Limb (tissue), 2 donors: ENCODE data around the gene MCF2L2.

Experiments used
- DNase-seq, 2 donors: peaks; one replicate each; pipeline ENCODE4 v3.0.0-alpha.2; 2016; ENCODE audit errors: extremely low spot score in 2 of 2

Gene MCF2L2

DNA sequence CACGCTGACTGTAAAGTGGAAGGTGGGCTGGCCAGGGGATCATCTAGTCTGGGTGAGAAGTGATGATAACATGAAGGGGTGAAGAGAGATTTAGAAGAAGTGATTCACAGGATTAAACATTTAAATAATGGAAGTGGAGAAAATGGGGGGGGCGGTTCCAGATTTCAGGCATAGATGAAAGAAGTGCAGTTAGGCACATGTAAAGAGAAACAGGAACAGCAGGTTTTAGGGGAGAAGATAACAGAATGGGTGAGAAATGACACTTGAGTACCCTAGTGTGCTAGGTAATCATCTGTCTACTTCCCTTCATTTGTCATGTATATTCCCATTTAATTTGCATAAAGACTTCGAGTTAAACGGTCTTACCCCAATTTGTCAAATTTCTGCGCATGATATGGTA lies 160.1 kb downstream of the MCF2L2 start:
- DNase-seq = no peak

DNA sequence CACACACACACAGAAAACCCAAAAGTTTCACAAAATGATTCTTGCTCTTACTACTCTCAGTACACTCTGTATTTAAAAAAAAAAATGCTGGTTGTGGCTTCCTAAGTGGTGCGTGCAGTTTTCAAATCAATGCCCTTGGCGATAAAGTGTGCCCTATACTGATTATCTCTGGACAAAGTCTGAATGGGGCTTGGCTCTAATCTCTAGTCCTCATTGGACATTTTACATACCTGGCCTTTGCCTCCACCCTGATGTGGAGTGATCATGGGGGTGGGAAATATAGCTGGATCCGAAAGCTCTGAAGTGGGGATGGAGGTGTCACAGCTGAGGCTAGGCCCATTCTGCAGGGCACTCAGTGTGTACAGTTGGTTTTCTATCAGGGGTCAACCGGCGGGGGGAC lies 161.3 kb downstream of the MCF2L2 start:
- DNase-seq = no peak

GRCh38 chr3:183266454-183266853 lies 162.0 kb downstream of the MCF2L2 start:
- DNase-seq = no peak

DNA sequence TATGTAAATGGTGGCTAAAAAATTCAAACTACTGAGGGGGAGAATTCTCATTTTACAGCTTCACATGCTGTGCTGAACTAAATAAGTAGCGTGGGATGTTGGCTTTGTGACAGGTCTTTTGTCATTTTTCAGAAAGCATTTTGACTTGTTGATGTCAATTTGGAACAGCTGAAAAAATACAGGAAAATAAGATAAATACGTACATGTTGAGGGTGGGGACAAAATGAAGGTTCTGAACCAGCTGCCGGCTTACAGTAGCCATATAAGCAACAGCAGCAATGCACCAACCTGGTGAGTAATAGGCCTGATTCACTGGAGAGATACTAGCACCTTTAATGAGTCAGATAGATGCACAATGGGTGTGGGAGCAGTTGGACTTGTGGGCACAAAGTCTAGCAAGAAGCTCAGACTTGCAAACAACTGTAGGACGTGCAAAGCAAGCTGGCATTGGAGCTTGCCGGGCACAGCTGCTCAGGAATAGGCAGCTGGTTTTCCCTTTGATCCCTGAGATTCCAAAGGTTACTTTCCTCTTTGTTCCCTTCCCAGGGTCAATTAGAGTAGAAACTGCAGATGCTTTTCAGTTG lies 162.5 kb downstream of the MCF2L2 start:
- DNase-seq = no peak

- DNase-seq = peak in 1 of 2 donors; percentile 56
Observed at GRCh38 chr3:183265157-183265642, 163.2 kb downstream of the MCF2L2 start.

DNA sequence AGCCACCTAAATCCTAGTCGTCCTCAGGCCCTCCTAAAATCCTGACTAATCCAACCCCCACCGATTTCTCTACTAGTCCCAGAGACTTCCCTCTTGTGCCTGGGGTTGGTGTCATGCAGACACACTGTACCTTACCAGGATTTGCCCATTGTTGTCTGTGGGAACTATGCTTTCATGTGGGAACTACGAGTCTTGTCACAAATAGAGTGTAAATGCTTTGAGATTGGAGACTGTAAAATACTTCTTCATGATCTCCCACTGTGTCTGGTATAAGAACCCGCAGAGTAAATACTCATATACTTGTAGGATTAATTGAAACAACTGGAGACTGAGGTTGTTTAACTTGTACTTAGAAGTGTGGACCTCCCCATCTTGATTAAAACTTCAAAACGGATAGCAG lies 164.2 kb downstream of the MCF2L2 start:
- no peak for DNase-seq

DNA sequence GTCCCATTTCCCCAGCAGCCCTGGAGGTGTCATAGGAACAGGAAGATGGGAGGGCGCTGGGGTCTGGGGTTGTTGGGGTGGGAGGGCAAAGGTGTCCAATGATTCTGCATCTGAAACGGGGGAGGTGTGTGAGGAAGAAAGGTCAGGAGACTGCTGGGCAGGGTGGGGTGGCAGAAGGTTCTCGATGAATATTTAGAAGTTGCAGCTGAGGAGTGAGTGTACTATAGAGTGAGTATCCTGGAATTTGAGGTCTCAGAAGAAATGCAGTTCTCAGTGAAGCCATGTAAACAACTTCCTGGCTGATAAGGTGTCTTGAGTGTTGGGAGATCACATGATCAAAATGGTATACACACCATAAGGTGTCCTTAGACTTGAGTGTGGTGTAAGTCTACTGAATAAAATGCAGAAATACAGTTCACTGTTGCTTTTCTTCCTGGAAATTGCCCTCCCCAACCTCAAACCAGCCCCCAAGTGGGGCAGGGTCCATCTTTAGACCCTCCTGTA lies 165.5 kb downstream of the MCF2L2 start:
- no peak for DNase-seq

- no peak for DNase-seq
Observed at GRCh38 chr3:183261151-183261724, 167.2 kb downstream of the MCF2L2 start.

GRCh38 chr3:183260167-183260904 lies 168.1 kb downstream of the MCF2L2 start:
- DNase-seq = no peak

GRCh38 chr3:183259621-183260020 lies 168.8 kb downstream of the MCF2L2 start:
- DNase-seq = no peak

GRCh38 chr3:183259087-183259486 lies 169.3 kb downstream of the MCF2L2 start:
- DNase-seq = no peak

GRCh38 chr3:183255348-183255730 lies 173.1 kb downstream of the MCF2L2 start:
- no peak for DNase-seq

DNA sequence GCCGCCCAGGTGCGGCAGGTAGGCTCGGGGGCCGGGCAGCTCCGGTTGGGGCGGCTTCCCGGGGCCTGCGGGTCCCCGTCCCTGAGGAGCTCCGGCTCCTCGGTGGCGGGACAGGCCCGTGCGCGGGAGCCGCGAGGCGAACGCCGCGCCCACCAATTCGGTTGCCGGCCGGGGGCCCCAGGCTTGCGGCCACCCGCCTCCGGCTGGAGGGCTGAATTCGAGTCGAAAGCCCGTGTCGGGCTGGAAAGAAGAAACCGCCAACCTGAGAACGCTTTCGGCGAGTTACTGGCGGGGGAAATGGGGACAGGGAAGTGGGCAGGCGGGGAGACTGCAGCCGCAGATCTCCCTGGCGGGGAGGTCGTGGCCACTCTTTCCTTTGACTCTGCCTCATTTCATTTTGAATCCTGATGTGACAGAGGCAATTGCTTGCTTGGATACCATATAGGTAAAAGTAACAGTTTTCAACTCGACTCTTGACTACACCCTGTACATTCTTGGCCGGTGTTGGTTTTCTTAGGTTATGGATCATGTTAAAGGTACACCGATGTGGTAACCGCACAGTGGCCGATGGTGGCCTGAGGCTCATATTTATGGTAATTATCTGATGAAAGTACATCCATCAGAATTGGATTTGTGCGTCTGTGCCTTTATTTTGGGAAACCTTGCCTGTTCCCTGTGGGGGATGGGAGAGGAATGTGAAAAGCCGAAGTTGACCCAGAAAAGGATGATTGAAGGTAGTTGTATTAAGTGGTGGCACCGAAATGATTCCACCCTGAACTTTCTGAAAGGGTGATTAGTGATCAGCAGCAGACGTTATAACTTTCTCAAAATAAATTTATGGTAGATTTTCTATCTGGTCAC lies 173.7 kb downstream of the MCF2L2 start:
- no peak for DNase-seq

GRCh38 chr3:183253528-183254486 lies 174.6 kb downstream of the MCF2L2 start:
- DNase-seq = peak in 1 of 2 donors; percentile 83

DNA sequence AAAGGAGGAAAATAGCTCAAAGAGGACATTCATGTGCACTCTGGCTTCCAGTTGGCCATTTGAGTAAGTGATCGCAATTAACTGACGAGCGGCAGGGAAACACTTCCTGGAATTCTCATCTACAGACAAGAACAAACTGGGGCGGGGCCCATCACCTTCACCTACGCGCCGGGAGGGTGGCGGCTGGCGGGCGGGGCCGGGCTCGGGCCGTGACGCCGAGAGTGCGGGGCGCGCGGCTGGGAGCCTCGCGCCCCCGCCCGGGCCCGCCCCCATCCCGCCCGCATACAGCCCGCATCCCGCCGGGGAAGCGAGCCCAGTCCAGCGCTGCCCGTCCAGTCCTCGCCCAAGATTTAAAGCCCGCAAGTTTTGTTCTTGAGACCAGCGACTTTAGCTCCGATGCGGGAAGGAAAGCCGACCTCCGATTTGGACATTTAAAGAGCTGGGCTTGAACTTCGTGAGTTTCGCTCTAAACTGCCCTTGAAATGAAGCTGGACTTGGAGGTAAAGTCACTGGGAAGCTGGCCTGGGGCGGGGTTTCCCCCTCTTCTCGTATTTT lies 175.4 kb downstream of the MCF2L2 start, which contains the start of gene B3GNT5:
B3GNT5 (plus strand) TSS at position 281 of the 555 bp plus-strand sequence. CDS start 16,546 bp downstream, outside the sequence.
- DNase-seq = peak in 1 of 2 donors; percentile 66

GRCh38 chr3:183252118-183252782 lies 176.2 kb downstream of the MCF2L2 start:
- no peak for DNase-seq

DNA sequence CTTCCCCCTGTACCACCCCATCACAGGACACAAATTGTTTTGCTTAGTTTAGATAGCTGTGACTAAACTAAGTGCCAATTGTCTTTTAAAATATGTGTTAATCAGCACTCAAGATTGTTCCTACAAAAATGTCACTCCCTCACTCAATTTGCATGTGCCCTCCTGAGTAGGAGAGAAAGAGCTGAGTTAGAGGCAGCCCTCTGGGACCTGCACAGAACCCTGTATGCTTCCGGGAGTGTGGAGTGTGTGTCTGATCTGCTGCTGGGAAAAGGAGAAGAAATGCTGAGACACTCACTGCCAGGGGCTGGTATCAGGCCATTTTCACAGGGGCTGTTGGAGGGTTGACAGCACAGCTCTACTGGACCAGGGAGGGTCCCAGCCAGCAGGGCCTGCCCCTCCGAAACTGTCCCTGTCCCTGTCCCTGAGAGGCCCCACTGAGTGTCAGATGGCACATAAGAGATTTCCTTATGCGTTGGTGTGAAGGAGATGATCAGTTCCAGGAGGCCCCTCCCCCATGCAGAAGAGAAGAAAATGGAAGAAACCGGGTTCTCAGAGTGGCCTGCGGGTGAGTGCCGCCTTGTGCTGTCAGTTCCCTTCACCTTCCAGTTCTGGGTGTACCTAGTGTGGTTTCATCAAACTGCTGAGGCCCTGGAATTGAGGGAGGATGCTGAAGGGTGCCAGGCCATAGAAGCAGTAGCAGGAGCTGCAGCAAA lies 179.3 kb downstream of the MCF2L2 start:
- no peak for DNase-seq

GRCh38 chr3:183247011-183247589 lies 181.3 kb downstream of the MCF2L2 start:
- DNase-seq = no peak
